GM21447 (cell line): ENCODE results near the gene NFIX.

Source experiments
- ATAC-seq: cut with Tn5 transposase; IDR thresholded peaks from one replicate; pipeline ENCODE4 v1.9.1; 2021; ENCODE audit not compliant: unreplicated experiment

The NFIX gene

DNA sequence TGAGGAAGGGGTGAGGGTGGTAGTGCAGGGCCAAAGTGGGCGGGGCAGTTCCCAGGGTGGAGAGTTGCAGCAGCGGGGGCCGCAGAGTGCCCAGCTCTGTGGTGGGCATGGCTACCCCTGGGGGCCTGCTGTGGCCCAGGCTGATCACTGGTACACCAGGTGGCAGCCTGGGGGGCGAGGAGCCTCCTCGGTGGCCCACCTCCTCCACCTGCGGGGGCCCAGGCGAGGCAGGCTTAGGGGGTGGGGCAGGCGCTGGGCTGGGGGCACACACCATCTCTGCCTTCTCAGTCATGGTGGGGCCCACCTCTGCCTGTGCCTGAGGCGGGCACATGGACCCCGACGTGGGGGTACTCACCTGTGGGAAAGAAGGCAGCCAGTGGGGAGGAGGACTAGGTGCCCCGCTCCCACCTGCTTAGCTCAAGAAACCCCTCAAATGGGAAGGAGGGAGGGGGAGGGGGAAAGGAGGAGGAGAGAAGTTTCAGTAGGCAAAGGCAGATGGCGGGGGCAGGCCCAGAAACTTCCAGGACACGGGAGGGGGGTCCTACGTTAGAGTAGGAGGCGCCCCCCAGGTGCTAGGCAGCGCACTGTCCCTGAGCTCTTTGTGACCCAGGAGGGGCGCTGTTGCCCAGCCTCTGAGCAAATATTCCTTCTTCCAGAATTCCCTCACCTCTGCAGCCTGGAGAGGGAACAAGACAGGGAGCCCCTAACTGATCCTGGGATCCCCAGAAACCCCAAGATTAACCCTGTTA lies 105.7 kb downstream of the NFIX start:
- no peak for ATAC-seq

DNA sequence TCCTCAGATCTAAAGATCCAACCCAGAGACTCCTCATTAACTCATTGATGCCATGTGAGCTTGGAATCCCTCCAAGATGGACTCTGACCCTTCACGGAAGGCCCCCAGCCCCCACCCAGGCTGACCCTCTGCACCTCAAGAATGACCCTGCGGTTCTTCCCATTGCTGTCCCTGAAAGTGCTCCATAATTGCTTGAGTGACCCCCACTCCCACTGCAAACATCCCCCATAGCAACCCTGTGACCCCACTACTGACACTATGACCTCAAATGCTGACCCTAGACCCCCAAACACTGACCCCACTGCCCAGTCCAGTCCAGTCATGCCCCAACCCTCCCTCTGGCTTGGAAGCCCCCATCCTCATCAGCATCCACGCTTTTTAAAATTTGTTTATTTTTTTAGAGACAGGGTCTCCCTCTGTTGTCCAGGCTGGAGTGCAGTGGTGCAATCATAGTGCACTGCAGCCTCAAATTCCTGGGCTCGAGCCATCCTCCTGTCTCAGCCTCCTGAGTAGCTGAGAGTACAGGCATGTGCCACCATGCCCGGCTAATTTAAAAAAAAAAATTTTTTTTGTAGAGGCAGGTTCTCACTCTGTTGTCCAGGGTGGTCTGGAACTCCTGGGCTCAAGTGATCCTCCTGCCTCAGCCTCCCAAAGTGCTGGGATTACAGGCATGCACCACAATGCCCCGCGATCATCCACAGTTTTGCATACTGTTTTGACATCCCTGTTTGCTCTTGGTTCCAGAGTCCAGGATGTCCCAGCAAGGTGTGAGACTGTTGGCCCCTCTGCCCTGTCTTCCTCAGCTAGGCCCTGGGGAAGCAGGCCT lies 106.5 kb downstream of the NFIX start:
- no peak for ATAC-seq

DNA sequence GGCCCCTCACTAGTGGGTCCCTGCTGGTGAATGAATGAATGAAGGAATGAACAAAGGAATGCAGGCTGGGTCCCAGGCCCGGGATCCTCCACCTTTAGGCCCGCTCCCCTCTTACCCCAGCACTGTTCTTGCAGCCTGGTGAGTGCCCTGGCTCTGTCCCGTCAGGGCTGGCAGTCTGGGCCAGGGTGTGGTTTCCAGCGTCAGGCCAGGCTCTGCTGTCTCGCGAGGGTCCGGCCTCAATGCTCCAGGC lies 107.1 kb downstream of the NFIX start:
- no peak for ATAC-seq

DNA sequence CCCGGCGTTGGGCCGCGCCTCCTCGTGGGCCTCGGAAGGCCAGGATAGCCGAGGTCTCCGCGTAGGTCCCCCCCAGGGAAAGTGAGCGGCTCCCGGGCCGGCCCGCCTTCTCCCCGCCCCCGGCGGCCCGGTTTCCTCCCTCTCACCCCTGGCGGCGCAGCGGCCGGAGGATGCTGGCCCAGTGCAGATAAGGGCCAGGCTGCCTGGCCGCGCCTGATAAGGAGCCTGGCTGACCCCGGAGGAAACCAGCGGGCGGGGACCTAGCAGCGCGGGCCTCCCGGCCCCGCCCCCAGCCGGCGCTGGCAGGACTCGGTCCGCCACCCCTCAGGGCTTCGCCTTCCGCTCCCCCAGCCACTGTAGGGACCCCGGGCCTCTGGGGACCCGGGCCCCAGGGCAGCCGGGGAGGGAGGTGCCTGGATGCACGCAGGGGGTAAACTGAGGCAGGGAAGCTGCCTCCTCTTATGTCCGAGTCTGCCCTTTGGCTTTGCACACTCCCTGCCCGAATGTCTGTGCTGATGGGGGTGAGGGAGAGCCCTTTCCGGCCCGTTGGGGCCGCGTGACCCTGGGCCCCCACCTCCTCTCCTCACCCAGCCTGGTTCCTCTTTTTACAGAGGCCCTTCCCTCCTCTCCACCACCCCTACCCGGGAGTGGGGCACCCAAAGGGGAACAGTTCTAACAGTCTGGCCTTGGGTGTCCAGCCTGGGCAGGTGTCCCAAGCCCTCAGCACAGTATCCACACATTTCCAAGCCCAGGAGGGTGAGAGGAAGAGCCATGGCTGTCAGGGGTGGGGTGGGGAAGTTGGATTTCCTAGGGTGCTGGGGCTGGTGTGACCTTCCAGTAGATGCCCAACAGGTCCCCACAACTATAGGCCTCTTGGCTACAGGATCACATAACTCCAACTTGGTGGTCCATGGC lies 107.6 kb downstream of the NFIX start, which contains the start of gene LYL1:
Gene LYL1 (minus strand): TSS at position 193 of the 915 bp plus-strand sequence. CDS start 1,687 bp downstream, outside the sequence.
- ATAC-seq, result peak; percentile 52

DNA sequence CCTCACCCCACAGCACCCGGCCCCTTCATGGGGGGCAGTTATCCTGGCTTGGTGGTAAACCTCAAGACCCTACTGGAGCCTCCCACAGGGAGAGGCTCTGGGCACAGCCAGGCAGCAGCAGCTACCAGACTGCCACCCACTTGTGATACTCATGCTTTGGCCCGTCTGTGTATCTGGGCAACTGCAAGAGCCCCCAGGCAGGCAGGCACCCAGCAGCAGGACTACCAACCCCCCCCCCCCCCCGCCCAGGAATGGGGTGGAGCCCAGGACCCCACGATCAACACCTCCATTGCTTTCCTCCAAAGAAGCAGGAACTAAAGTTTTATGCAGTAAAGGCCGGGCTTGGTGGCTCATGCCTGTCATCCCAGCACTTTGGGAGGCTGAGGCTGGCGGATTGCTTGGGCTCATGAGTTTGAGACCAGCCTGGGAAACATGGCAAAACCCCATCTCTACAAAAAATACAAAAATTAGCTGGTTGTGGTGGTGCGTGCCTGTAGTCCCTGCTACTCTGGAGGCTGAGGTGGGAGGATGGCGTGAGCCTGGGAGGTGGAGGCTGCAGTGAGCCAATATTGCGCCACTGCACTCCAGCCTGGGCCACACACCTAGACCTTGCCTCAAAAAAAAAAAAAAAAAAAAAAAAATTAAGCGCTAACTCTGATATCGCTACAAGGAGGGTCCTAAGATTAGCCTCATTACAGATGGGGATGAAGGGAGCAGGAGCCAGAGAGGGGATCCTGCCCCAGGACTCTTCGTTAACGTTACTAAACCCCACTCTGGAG lies 108.5 kb downstream of the NFIX start:
- ATAC-seq, result no peak

DNA sequence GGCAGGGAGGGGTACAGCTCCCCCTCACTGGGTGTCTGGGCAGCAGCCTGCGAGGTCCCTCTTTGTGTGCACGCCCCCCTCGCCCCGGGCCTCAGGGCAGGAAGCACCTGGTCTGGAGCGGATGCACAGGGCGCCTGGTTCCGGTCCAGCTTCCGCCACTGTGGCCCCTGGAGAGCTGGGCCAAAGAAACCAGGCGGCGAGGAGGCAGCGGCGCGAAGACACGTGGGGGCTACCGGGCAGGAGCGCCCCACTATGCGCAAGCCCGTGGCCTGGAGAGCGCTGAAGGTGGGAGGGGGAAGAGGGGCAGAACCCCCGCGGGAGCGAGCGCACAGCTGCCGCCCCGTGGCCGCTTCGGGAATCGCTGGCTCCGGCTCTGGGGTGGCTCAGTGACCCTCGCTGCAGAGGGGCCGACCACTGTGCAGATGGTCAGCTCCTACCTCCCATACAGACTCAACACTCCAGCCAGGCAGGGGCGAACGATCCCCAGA lies 109.1 kb downstream of the NFIX start:
- ATAC-seq, result no peak

DNA sequence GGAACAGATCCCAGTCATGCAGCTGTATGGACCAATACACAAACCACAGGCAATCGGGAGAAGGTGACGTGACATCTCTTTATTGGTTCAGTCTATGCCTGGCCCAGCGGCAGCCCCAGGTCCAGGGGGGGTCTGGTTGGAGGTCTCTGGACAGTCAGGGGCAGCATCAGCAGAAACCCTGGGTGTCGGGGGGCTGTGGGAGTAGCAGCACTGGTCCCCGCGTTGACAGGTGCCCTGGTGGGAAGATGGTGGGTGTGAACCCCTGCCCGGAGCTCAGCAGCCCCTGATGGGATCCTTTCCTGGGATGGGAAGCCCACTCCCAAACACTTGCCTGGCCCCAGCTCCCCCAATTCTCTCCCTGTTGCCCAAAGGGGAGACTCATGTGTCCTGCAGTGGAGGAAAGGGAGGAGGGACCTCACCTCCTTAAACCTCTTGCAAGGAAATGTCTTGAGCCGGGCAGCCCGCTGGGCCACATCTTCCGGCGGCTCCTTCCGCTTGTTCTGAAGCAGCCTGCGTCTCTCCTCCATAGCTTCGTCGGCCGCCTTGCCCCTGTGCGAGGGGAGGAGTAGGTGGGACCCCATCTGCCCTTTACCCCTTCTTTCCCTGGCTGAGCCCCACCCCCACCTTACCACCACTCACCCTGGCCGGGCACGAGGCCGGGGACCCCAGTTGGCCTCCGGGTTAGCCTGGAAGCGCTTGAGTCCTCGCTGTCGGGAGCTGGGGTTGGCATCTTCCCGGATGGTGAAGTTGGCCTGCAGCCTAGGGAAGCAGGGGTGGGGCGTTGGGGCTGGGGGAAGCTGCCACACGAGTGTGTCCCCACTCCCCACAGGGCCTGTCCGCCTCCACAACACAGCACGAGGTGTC lies 109.8 kb downstream of the NFIX start:
- ATAC-seq, result no peak

DNA sequence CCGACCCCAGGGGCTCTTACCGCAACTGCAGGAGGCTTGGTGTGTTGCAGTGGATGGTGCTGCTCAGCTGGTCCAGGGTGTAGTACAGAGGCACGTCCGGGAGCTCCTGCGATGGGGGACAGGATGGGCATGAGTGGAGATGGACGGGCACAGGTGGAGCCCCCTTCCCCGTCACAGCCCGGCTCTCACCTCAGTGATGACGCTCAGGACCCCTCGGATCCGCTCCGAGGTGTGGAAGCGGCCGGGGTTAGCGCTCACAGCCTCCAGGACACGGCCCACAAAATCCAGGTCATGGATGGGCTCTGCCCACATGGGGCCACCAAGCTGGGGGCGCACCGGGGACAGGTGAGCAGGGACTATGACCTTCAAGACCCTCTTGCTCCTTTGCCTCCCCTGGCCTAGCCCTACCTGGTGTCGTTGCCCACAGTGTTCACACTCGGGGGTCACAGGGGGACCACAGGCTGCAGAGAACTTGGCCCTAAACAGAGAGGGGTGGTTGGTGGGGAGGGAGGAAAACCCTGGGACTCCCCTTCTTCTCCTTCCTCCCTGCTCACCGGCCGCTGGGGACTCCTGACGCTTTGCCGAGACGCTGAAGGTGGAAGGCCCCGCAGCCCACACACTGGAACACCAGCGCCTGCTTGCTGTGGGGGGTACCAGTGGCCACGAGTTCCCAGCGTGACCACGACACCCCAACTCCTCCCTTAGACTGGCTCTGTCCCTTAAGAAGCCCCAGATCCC lies 114.3 kb downstream of the NFIX start:
- ATAC-seq, result no peak

DNA sequence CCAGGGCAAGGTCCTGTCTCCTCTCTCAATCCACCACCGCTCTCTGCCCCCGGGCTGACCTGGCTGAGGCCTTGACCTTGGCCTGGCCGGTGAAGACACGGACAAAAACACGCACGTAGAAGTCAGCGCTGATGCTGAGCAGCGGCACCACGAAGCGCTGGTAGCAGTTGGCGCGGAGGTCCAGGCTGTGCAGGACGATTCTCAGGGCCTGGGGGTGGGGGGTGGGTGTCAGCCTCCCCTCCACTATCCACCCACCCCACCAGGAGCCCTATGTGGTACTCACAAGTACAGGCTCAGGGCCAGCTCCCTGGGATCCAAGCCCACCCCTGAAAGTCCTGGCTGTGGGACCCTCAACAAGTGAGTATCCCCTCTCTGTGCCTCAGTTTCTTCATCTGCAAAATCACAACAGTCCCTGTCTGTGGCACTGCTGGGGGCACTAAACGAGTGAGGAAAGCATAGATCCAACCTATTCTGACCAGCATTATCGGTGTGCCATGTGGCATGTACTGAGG lies 114.9 kb downstream of the NFIX start:
- ATAC-seq, result no peak

DNA sequence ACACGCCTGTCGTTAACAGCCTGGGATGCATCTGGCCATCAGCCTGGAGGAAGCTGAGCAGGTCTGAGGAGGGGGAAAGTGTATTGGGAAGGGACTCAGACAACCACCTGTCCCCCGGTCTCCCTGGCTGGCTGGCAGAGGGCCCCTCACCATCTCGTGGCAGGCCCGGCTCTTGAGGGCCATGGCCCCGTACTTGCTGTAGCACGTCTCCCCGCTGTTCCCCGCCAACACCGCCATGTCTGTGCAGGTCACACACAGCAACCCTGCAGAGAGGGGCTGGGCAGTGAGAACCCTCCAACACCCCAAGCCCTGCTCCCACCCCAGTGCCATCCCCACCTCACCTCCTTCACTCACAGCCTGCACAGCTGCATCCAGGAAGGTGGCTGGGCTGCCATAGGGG lies 117.3 kb downstream of the NFIX start:
- no peak for ATAC-seq

DNA sequence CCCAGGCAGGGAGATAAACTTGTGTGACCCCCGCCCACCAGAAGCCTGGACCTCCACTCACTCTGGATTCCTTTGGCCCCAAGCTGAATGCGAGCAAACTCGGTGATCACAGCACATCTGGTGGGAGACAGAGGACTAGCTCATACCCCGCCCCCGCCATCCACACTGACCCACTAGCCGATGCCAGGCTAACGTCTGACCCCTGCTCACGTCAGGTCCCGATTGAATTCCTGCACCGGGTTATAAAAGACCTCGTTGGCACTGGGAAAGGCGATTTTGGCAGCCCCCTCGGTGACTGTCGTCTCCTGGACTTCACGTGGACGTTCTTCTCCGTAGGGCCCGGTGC lies 120.6 kb downstream of the NFIX start:
- no peak for ATAC-seq

DNA sequence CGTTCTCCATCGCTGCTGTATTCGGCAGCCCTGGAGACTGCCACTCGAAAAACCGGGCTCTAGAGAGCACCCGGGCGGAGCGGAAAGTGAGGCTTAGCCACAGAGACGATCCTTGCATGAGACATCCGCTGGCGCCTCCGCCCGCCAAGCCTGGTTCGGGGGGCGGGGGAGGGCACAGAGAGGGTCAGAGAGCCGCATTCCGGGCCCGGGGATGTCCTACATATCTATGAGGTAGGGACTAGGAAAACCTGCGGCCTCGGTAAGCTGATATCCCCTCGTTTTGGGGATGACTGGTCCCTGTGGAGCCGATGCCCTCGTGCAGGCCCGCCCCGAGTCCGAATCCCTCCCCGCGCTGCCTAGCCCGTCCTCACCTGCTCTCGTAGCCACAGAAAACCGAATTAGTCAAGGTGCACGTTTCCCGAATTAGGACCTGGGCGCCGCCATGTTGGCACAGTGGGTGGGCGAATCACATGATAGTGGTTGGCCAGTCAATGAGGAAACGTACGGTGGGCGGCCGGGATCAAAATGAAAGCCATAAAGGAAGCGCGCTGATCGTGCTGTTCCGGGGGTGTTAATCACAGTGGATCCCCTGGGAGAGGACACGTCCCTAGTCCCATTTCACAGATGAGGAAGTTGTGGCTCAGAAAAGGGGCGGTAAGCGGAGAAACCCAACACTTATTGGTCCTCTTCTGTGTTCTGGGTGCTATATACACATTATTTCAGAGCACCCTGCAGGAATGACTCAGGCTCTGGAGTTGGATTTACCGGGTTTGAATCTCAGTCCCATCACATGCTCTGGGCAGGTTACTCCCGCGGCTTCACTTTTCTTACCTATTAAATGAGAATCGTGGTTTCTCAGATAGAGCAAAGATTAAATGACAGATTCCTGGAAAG lies 121.3 kb downstream of the NFIX start, which contains the start of gene TRMT1:
Gene TRMT1 (minus strand): TSS at position 459 of the 894 bp plus-strand sequence. CDS start 341 bp downstream, at position 118.
- ATAC-seq, result peak; percentile 53

DNA sequence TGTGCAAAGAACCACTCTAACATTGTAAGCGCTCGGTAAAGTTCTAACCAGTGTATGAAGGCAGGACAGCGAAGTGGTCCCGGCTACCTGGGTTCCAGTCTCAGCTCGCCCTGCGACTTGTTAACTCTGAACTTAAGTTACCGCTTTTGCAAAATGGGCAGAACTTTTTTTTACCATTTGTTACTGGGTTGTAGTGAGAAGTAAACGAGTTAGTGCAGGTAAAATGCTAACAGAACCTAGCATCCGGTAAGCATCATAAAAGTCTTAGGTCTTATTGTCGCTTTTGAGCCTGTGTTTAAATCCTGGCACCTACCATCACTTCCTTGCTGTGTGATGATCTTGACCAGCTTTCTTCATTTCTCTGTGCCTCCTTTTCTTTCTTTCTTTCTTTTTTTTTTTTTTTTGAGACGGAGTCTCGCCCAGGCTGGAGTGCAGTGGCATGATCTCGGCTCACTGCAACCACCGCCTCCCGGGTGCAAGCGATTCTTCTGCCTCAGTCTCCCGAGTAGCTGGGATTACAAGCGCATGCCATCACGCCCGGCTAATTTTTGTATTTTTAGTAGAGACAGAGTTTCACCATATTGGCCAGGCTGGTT lies 122.0 kb downstream of the NFIX start:
- peak; percentile 11 for ATAC-seq

DNA sequence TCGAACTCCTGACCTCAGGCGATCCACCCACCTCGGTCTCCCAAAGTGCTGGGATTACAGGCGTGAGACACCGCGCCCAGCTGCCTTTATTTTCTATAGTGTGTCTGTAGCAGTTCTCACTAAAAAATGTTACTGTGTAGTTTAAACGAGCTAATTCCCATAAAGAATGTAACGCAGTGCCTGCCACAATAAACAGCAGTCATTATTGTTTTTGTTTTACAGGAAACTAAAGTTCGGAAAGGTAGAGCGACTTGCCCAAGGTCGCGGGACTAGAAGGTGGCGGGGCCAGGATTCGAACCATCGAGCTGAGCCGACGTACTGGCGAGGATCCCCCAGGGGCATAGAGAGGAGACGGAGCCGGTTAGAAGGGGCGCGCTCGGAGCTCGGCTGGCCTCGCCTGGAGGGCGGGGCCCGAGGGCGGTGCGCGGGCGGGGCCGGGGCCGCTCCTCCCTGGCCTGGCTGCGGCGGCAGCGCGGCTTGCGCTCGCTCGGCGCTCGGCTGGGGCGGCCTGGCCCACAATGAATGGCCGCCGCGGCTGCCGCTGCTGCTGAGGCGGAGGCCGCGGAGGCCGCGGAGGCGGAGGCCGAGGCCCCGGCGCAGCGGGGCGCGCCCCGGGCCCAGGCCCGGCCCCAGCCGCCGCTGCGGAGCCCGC lies 122.6 kb downstream of the NFIX start, which contains the start of gene NACC1:
Gene NACC1 (plus strand): TSS at position 493 of the 652 bp plus-strand sequence. CDS start 16,944 bp downstream, outside the sequence.
- ATAC-seq, result peak; percentile 39

DNA sequence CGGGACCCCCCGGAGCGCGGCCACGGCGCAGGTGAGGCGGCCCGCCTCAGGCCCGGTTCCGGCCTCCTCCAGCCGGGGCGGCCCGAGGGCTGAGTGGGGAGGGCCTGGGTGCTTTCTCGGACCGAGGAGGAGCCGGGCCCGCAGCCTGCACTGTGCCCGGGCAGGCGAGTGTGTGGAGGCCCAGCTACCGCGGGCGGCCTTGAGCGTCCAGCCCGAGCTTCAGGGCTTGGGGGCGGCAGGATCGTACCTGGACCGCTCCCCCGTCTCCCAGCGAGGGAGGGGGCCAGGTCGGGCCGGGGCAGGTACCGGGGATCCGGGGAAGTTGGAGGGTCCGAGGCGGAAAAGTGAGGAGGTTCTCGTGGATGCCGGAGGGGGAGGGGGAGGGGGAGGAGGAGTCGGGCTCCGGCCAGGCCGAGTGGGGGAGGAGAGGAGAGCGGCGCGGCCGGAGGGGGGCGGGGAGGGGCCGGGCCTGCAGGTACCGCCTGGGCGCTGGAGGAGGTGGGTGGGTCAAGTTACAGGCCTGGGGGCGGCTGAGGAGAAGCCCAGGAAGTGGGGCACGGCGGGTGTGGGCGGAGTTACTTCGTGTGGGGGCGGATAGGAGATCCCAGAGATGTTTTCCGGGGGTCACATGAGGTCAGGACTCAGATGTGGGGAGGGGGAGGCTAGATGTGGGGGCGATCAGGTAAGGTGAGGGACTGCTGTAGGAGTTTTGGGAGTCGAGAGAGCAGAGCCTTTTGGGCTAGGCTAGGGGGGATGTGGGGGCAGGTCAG lies 123.3 kb downstream of the NFIX start:
- no peak for ATAC-seq

DNA sequence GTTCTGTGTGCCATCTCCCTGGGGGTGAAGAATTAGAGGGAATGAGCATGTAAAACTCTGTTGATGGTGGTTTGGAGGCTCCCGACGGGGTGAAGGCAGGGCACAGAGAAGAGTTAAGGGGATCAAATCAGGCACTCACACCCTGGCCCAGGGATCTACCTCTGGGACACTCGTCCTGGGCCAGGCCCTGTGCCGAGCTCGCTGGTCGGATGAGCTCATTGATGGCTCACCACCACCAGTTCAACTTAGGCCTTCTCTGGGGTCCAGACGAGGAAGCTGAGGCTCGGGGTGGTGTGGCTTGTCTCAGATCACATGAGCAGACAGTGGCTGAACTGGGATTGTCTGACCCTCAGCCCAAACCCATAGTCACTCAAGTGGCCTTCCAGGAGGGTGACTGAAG lies 124.4 kb downstream of the NFIX start:
- no peak for ATAC-seq
